ENCODE measurements around the gene ABCA12.

ABCA12 gene

GRCh38 chr2:215036314-215036713 lies 102.1 kb downstream of the ABCA12 start:
- no peak for DNase-seq

GRCh38 chr2:215034154-215034553 lies 104.3 kb downstream of the ABCA12 start:
- no peak for DNase-seq

GRCh38 chr2:215032153-215032552 lies 106.3 kb downstream of the ABCA12 start:
- DNase-seq, result no peak

GRCh38 chr2:215031321-215031720 lies 107.1 kb downstream of the ABCA12 start:
- DNase-seq, result no peak

GRCh38 chr2:215029936-215030335 lies 108.5 kb downstream of the ABCA12 start:
- DNase-seq, result no peak

GRCh38 chr2:215028231-215028630 lies 110.2 kb downstream of the ABCA12 start:
- no peak for DNase-seq

GRCh38 chr2:215027779-215028178 lies 110.6 kb downstream of the ABCA12 start:
- DNase-seq, result no peak

- no peak for DNase-seq
Observed at GRCh38 chr2:215022910-215023309, 115.5 kb downstream of the ABCA12 start.

GRCh38 chr2:215022418-215022817 lies 116.0 kb downstream of the ABCA12 start:
- no peak for DNase-seq

GRCh38 chr2:215020283-215020682 lies 118.1 kb downstream of the ABCA12 start:
- DNase-seq, result no peak

GRCh38 chr2:215019521-215020145 lies 118.8 kb downstream of the ABCA12 start:
- no peak for DNase-seq

GRCh38 chr2:215019085-215019484 lies 119.3 kb downstream of the ABCA12 start:
- DNase-seq, result no peak

- DNase-seq, result no peak
Observed at GRCh38 chr2:215015421-215015820, 123.0 kb downstream of the ABCA12 start.

- no peak for DNase-seq
Observed at GRCh38 chr2:215010390-215010789, 128.0 kb downstream of the ABCA12 start.

GRCh38 chr2:215003001-215003400 lies 135.4 kb downstream of the ABCA12 start:
- no peak for DNase-seq

GRCh38 chr2:215002500-215002899 lies 135.9 kb downstream of the ABCA12 start:
- peak; percentile 3 to 8 for DNase-seq

GRCh38 chr2:215000721-215001120 lies 137.7 kb downstream of the ABCA12 start:
- DNase-seq, result no peak

GRCh38 chr2:214995926-214996670 lies 142.3 kb downstream of the ABCA12 start:
- DNase-seq, result no peak

- DNase-seq, result no peak
Observed at GRCh38 chr2:214995409-214995808, 143.0 kb downstream of the ABCA12 start.

GRCh38 chr2:214992911-214993310 lies 145.5 kb downstream of the ABCA12 start:
- no peak for DNase-seq

GRCh38 chr2:214989187-214989586 lies 149.2 kb downstream of the ABCA12 start:
- DNase-seq, result no peak

- no peak for DNase-seq
Observed at GRCh38 chr2:214987261-214987660, 151.2 kb downstream of the ABCA12 start.

- no peak for DNase-seq
Observed at GRCh38 chr2:214985619-214986018, 152.8 kb downstream of the ABCA12 start.

GRCh38 chr2:214966420-214966819 lies 172.0 kb downstream of the ABCA12 start:
- DNase-seq, result no peak

GRCh38 chr2:214960677-214961076 lies 177.7 kb downstream of the ABCA12 start:
- DNase-seq, result no peak
